Measurements from ENCODE around the gene MSI2.

Gene MSI2

DNA sequence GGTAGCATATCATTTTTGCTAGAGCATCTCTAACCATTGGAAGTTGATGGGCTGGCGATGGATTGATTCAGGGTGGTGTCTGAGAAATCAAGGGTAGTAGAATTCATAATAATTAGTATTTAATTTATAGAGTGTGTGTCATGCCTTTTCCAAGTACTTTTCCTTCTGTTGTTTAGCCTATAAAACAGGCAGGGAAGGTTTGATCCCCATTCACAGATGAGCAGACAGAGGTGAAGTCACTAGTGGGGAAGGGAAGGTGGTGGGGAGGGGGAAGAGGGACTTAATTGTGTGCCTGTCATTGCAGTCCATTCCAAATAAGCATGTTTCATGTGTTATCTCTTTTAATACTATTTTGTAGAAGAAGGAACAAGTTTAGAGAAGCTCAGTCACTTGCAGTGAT lies 131.3 kb downstream of the MSI2 start:
- no peak overlapping the region for H4K8ac ChIP-seq (ENCODE audit: low read depth, low read length)
- H3K27ac ChIP-seq (ENCODE audit: low read depth, low read length) = no peak overlapping the region
- H3K23ac ChIP-seq (ENCODE audit: low read length) = no peak overlapping the region
- no peak overlapping the region for H3K4ac ChIP-seq (ENCODE audit: low read depth, low read length)
- no peak overlapping the region for H2AK5ac ChIP-seq (ENCODE audit: low read length)
- no peak overlapping the region for H3K18ac ChIP-seq (ENCODE audit: low read length)
- no peak overlapping the region for H3K56ac ChIP-seq (ENCODE audit: low read length)
- no peak overlapping the region for H2BK5ac ChIP-seq (ENCODE audit: low read length)
- H3K4me1 ChIP-seq (ENCODE audit: control insufficient read depth, low read depth, low read length) = peaks cover 16% of the 10 kb centered on the region
- no peak overlapping the region for H3K9ac ChIP-seq (ENCODE audit: low read length)
- no peak overlapping the region for H3K4me2 ChIP-seq (ENCODE audit: low read length)
- DNase-seq = no peak
- H3K4me3 ChIP-seq (ENCODE audit: low read length) = no peak overlapping the region
- no peaks in the 10 kb centered on the region for H3K27me3 ChIP-seq (ENCODE audit: insufficient read depth, low read length, poor library complexity)
- H2BK120ac ChIP-seq (ENCODE audit: low read depth, low read length) = no peak overlapping the region
- peaks cover 10% of the 10 kb centered on the region for H3K79me1 ChIP-seq (ENCODE audit: low read length)
- no peaks in the 10 kb centered on the region for H3K79me2 ChIP-seq (ENCODE audit: control insufficient read depth, insufficient read depth, low read length)
- no CpG with 5 or more reads among the region's 1 CpG for WGBS (ENCODE audit: extremely low coverage, insufficient coverage, low lambda C conversion rate)
- H3K36me3 ChIP-seq (ENCODE audit: control insufficient read depth, insufficient read depth, low read length) = no peaks in the 10 kb centered on the region
- H4K5ac ChIP-seq (ENCODE audit: low read length) = no peak overlapping the region
- no peak overlapping the region for H2BK15ac ChIP-seq (replicated peaks; ENCODE audit: low read depth)

DNA sequence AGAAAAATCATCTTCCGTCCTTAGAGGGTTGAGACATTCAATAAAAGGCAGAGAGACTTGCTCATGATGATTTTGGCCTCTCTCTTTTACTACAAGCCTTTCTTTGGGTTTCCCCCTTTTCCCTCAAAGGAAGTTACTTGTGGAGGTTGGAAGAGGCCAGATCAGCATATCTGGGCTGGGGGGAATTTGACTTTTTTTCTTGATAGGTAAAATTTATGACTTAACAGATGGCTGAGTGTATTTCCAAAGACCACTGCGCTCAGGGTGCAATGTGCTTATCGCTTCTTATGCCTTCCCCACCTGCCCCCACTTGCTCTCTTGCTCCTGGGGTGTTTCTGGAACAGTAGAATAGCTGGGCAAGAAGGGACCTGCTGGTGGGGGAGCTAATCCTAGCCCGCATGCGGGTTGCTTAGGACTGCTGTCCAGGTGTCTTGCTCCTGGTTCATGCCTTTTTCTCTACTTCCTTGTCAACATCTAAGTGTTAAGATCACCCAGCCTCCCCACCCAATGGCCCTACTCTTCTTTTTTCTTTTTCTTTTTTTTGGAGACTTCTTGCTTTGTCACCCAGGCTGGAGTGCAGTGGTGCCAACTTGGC lies 131.9 kb downstream of the MSI2 start:
- Histone ChIP-seq H3K27me3 (ENCODE audit: insufficient read depth, low read length, poor library complexity) (no peaks in the 10 kb centered on the region), H3K18ac (ENCODE audit: low read length) (no peak overlapping the region), H4K5ac (ENCODE audit: low read length) (no peak overlapping the region), H3K79me1 (ENCODE audit: low read length) (peaks cover 10% of the 10 kb centered on the region), H2BK120ac (ENCODE audit: low read depth, low read length) (no peak overlapping the region), H3K27ac (ENCODE audit: low read depth, low read length) (no peak overlapping the region), H3K23ac (ENCODE audit: low read length) (no peak overlapping the region), H3K4me1 (ENCODE audit: control insufficient read depth, low read depth, low read length) (peaks cover 16% of the 10 kb centered on the region), H3K4me3 (ENCODE audit: low read length) (no peak overlapping the region), H3K4ac (ENCODE audit: low read depth, low read length) (no peak overlapping the region), H2BK5ac (ENCODE audit: low read length) (no peak overlapping the region), H2BK15ac (replicated peaks; ENCODE audit: low read depth) (no peak overlapping the region), H3K4me2 (ENCODE audit: low read length) (no peak overlapping the region), H2AK5ac (ENCODE audit: low read length) (no peak overlapping the region), H4K8ac (ENCODE audit: low read depth, low read length) (no peak overlapping the region), H3K36me3 (ENCODE audit: control insufficient read depth, insufficient read depth, low read length) (no peaks in the 10 kb centered on the region), H3K56ac (ENCODE audit: low read length) (no peak overlapping the region), H3K79me2 (ENCODE audit: control insufficient read depth, insufficient read depth, low read length) (no peaks in the 10 kb centered on the region), H3K9ac (ENCODE audit: low read length) (no peak overlapping the region)
- WGBS (ENCODE audit: extremely low coverage, insufficient coverage, low lambda C conversion rate) = no CpG with 5 or more reads among the region's 5 CpGs
- no peak for DNase-seq

DNA sequence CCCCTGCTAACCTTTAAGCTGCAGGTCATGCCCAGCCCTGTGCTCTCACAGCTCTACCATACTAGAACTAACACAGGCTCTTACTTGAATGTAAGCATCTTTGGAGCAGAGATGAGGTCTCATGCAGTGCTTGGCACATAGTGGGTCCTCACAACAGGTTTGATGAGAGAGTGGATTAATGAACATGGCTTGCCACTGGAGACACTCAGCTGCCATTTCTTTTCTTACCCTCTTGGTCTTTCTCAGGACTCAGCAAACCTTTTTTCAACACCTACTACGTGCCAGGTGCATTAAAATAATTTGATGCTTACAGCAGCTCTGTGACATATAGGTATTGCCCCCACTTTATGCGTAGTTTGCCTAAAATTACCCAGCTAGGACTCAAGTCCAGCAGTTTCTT lies 133.2 kb downstream of the MSI2 start:
- Histone ChIP-seq H3K4me3 (ENCODE audit: low read length) (no peak overlapping the region), H2BK15ac (replicated peaks; ENCODE audit: low read depth) (no peak overlapping the region)
- no CpG with 5 or more reads among the region's 2 CpGs for WGBS (ENCODE audit: extremely low coverage, insufficient coverage, low lambda C conversion rate)

DNA sequence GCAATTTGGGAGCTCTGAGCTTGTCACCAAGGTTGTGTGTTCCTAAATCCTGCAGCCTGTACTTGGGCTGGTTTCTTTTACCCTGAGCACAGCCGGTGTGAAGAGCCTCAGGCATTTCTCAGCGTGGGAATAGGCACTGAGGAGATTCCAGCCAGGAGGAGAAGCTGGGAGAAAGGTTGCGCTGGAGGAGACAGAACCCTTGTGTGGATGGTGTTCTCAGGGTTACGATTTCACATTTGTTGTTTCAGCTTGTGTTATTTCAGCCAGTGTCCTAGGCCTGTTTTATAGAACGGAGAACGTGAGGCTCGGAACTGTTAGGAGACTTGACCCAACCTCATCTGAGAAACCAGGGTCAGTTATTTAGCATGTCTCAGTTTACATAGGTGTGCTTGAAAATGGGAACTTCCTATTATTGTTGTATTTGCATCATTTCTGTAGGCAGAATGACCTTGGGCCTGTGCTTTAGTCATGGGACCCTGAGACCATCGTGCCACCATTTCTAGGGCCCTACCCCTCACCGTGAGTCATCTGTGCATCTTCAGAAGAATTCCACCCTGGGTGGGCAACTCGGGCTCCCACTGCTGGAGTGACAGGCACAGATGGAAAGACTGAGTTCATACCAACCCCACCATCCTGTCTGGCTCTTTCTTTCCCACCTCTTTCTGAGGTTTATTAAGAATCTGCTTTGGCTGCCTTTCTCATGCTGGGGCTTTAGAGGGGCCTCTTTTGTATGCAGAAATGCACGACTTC lies 134.9 kb downstream of the MSI2 start:
- Histone ChIP-seq H3K4me1 (ENCODE audit: control insufficient read depth, low read depth, low read length) (peaks cover 16% of the 10 kb centered on the region), H4K8ac (ENCODE audit: low read depth, low read length) (no peak overlapping the region), H3K27me3 (ENCODE audit: insufficient read depth, low read length, poor library complexity) (no peaks in the 10 kb centered on the region), H3K18ac (ENCODE audit: low read length) (peak overlapping the region; percentile 6), H2AK5ac (ENCODE audit: low read length) (no peak overlapping the region), H3K23ac (ENCODE audit: low read length) (no peak overlapping the region), H3K79me1 (ENCODE audit: low read length) (peaks cover 13% of the 10 kb centered on the region), H2BK5ac (ENCODE audit: low read length) (peak overlapping the region; percentile 50), H3K4ac (ENCODE audit: low read depth, low read length) (no peak overlapping the region), H2BK15ac (replicated peaks; ENCODE audit: low read depth) (no peak overlapping the region), H2BK120ac (ENCODE audit: low read depth, low read length) (no peak overlapping the region), H3K56ac (ENCODE audit: low read length) (peak overlapping the region; percentile 17), H3K4me3 (ENCODE audit: low read length) (no peak overlapping the region), H3K9ac (ENCODE audit: low read length) (no peak overlapping the region), H3K27ac (ENCODE audit: low read depth, low read length) (peak overlapping the region; percentile 18), H4K5ac (ENCODE audit: low read length) (no peak overlapping the region), H3K36me3 (ENCODE audit: control insufficient read depth, insufficient read depth, low read length) (no peaks in the 10 kb centered on the region), H3K4me2 (ENCODE audit: low read length) (no peak overlapping the region), H3K79me2 (ENCODE audit: control insufficient read depth, insufficient read depth, low read length) (peaks cover 2% of the 10 kb centered on the region)
- WGBS (ENCODE audit: extremely low coverage, insufficient coverage, low lambda C conversion rate) = no CpG with 5 or more reads among the region's 11 CpGs
- peak; percentile 67 for DNase-seq

More for the DNA sequence above, 133.2 kb downstream of the MSI2 start:
- Histone ChIP-seq H3K9ac (ENCODE audit: low read length) (no peak overlapping the region), H3K4me1 (ENCODE audit: control insufficient read depth, low read depth, low read length) (peaks cover 16% of the 10 kb centered on the region), H3K18ac (ENCODE audit: low read length) (no peak overlapping the region), H2BK120ac (ENCODE audit: low read depth, low read length) (no peak overlapping the region), H2BK5ac (ENCODE audit: low read length) (no peak overlapping the region), H3K27ac (ENCODE audit: low read depth, low read length) (no peak overlapping the region), H3K4me2 (ENCODE audit: low read length) (no peak overlapping the region), H2AK5ac (ENCODE audit: low read length) (no peak overlapping the region), H4K5ac (ENCODE audit: low read length) (no peak overlapping the region), H3K4ac (ENCODE audit: low read depth, low read length) (no peak overlapping the region), H3K79me2 (ENCODE audit: control insufficient read depth, insufficient read depth, low read length) (no peaks in the 10 kb centered on the region), H3K56ac (ENCODE audit: low read length) (no peak overlapping the region), H4K8ac (ENCODE audit: low read depth, low read length) (no peak overlapping the region), H3K36me3 (ENCODE audit: control insufficient read depth, insufficient read depth, low read length) (no peaks in the 10 kb centered on the region), H3K23ac (ENCODE audit: low read length) (no peak overlapping the region), H3K79me1 (ENCODE audit: low read length) (peaks cover 9% of the 10 kb centered on the region), H3K27me3 (ENCODE audit: insufficient read depth, low read length, poor library complexity) (no peaks in the 10 kb centered on the region)
- no peak for DNase-seq

DNA sequence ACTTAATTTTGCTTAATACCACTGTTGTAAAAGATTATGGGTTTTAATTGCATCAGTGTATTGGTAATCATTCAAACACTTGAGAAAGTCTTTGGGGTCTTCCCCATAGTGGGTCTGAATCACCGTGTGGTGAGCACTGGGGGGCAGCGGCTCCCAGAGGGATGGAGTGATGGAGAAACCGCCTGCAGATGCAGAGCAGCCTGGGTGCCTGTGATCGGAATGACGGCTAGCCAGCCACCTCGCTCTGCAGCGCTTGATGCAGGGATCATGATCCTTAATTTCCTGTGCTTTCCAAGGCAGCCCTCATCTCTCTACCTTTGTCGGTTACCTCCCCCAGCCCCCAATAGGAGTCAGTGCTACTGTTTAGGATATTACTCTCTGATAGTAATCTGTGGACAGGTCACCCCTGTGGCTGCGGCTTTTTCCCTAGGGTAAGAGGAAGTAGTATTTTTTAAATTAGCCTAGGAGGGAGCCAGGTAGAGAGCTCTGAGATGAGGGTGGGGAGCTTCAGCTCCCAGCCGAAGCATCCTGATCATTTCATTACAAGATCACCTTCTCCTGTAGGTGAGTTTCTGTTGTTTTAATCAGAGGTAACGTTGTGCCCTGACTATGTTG lies 135.6 kb downstream of the MSI2 start:
- Histone ChIP-seq H3K18ac (ENCODE audit: low read length) (no peak overlapping the region), H3K9ac (ENCODE audit: low read length) (no peak overlapping the region), H3K36me3 (ENCODE audit: control insufficient read depth, insufficient read depth, low read length) (no peaks in the 10 kb centered on the region), H3K79me2 (ENCODE audit: control insufficient read depth, insufficient read depth, low read length) (peaks cover 2% of the 10 kb centered on the region), H3K4me3 (ENCODE audit: low read length) (no peak overlapping the region), H4K5ac (ENCODE audit: low read length) (no peak overlapping the region), H4K8ac (ENCODE audit: low read depth, low read length) (no peak overlapping the region), H2BK5ac (ENCODE audit: low read length) (no peak overlapping the region), H3K56ac (ENCODE audit: low read length) (no peak overlapping the region), H2AK5ac (ENCODE audit: low read length) (no peak overlapping the region), H3K4me2 (ENCODE audit: low read length) (no peak overlapping the region), H3K4ac (ENCODE audit: low read depth, low read length) (no peak overlapping the region), H3K27ac (ENCODE audit: low read depth, low read length) (peak overlapping the region; percentile 28), H3K27me3 (ENCODE audit: insufficient read depth, low read length, poor library complexity) (no peaks in the 10 kb centered on the region), H2BK120ac (ENCODE audit: low read depth, low read length) (no peak overlapping the region), H3K79me1 (ENCODE audit: low read length) (peaks cover 14% of the 10 kb centered on the region), H2BK15ac (replicated peaks; ENCODE audit: low read depth) (no peak overlapping the region), H3K4me1 (ENCODE audit: control insufficient read depth, low read depth, low read length) (peaks cover 16% of the 10 kb centered on the region), H3K23ac (ENCODE audit: low read length) (no peak overlapping the region)
- DNase-seq = peak; percentile 44
- no CpG with 5 or more reads among the region's 11 CpGs for WGBS (ENCODE audit: extremely low coverage, insufficient coverage, low lambda C conversion rate)
